Fibroblast of lung (primary cell): ENCODE data around the gene PLEKHG4B.

Source experiments
- CTCF ChIP-seq, 2 donors: IDR thresholded peaks in 1 of 2; conservative IDR thresholded peaks in 1 of 2; 1 replicate in 1 of 2; 2 replicates in 1 of 2; pipeline ENCODE4 v1.5.1; 2011 to 2012; ENCODE audit warnings: low read length in 2 of 2, control low read depth in 1 of 2, inconsistent platforms in 1 of 2, low read depth in 1 of 2, mild to moderate bottlenecking in 1 of 2
- EZH2 ChIP-seq: IDR thresholded peaks from 2 replicates; pipeline ENCODE4 v1.5.1; 2012; ENCODE audit warnings: low read length, control low read depth, mild to moderate bottlenecking; ENCODE audit errors: missing control alignments

GRCh38 chr5:166441-167372 is 74.7 kb downstream of the PLEKHG4B start:
- no peak for TF ChIP-seq CTCF (conservative IDR thresholded peaks at IDR 0.05 in 1 of 2, IDR thresholded peaks at IDR 0.05 in 1 of 2; ENCODE audit: low read depth in 1 of 2, low read length in 2 of 2)
- TF ChIP-seq EZH2: no peak
